PC-9 (cell line): ENCODE measurements around the gene NXNL1.

Experiments
- EZH2 ChIP-seq: fragments of 200-600 bp; sonication (generic); IDR thresholded peaks from 2 replicates; pipeline ENCODE4 v1.8.0; 2017; ENCODE audit warnings: antibody characterized with exemption, low read depth
- TF ChIP-seq, protein P1 (sequence below): fragments of 200-600 bp; sonication (generic); conservative IDR thresholded peaks from 2 replicates; pipeline ENCODE4 v1.6.1; 2017; ENCODE audit warnings: mixed run types, antibody characterized with exemption, mild to moderate bottlenecking, moderate library complexity

DNA sequence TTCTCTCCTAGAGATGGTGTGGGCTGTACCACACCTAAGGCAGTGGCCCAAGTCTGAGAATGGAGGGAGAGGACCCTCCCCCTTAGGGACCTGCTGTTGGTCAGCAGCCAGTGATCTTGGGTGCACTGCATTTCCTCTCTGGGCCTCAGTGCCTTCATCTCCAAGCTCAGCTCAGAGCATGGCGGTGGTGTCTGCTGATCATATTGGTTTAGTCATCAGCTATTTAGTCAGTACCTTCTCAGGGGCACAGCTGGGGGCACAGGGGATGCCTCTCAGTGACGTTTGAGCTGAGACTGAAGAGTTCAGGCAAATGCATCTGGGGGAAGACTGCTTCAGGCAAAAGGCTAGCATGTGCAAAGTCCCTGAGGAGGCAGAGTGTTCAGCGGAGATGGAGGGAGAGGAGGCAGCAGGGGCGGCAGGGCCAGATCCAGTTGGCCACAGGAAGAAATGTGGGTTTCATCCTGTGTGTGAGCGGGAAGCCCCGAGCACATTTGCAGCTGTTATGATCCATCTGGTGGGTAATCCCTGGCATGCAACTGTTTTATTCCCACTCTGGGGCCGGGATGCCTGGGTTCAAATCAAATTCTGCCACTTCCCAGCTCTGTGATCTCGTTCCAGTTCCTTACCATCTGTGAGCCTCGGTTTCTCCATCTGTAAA is 35.0 kb upstream of the NXNL1 start:
- TF ChIP-seq, protein P1, sequence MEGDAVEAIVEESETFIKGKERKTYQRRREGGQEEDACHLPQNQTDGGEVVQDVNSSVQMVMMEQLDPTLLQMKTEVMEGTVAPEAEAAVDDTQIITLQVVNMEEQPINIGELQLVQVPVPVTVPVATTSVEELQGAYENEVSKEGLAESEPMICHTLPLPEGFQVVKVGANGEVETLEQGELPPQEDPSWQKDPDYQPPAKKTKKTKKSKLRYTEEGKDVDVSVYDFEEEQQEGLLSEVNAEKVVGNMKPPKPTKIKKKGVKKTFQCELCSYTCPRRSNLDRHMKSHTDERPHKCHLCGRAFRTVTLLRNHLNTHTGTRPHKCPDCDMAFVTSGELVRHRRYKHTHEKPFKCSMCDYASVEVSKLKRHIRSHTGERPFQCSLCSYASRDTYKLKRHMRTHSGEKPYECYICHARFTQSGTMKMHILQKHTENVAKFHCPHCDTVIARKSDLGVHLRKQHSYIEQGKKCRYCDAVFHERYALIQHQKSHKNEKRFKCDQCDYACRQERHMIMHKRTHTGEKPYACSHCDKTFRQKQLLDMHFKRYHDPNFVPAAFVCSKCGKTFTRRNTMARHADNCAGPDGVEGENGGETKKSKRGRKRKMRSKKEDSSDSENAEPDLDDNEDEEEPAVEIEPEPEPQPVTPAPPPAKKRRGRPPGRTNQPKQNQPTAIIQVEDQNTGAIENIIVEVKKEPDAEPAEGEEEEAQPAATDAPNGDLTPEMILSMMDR: no peak
- TF ChIP-seq EZH2: no peak
